ENCODE data around the gene TEX2. TPM values are rescaled to one million over a fixed set of nuclear protein-coding genes. Genes with fewer than 3 reads are reported as not detected.

The TEX2 gene, protein sequence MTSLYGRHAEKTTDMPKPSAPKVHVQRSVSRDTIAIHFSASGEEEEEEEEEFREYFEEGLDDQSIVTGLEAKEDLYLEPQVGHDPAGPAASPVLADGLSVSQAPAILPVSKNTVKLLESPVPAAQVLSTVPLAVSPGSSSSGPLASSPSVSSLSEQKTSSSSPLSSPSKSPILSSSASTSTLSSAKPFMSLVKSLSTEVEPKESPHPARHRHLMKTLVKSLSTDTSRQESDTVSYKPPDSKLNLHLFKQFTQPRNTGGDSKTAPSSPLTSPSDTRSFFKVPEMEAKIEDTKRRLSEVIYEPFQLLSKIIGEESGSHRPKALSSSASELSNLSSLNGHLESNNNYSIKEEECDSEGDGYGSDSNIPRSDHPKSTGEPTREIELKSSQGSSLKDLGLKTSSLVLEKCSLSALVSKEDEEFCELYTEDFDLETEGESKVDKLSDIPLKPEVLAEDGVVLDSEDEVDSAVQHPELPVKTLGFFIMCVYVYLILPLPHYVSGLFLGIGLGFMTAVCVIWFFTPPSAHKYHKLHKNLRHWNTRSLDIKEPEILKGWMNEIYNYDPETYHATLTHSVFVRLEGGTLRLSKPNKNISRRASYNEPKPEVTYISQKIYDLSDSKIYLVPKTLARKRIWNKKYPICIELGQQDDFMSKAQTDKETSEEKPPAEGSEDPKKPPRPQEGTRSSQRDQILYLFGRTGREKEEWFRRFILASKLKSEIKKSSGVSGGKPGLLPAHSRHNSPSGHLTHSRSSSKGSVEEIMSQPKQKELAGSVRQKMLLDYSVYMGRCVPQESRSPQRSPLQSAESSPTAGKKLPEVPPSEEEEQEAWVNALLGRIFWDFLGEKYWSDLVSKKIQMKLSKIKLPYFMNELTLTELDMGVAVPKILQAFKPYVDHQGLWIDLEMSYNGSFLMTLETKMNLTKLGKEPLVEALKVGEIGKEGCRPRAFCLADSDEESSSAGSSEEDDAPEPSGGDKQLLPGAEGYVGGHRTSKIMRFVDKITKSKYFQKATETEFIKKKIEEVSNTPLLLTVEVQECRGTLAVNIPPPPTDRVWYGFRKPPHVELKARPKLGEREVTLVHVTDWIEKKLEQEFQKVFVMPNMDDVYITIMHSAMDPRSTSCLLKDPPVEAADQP
- total RNA-seq = 28.4 and 50.0 TPM in 2 replicates

DNA sequence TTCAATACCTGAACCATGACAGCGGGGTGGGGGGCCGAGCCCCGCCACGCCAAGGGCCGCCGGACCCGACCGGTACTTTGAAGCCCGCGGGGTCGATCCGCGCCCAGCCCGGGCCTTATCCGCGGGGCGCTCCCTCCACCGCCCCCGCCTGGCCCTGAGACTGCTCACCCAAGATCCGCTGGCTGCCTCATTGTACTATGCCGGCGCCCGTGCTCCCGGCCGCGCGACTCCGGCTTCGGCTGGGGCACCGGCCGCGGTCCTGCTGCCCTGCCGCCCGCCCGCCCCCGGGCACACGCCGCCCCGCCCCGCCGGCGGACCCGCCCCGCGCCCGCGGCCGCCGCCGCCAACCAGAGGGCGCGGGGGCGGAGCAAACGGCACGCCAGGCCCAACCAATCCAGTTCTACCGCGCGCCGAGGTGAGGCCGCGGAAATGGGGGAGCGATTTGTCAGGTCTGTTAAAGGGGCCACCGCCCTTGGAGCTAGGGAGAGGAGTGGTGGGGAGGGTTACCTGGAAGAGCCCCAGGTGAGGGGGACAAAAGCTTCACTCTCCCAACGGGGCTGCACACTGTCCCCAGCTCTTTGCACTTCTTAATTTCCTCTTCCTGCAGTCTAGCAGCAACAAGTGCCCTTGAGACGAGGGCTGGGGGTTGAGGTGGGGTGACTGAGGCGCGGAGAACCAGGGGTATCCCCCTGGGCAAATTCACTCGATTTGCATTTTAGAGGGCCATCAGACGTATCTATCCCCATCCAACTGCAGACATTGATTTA is at the start of gene TEX2:
Gene TEX2 (minus strand): TSS at position 261 of the 767 bp plus-strand sequence. CDS start 49,043 bp downstream, outside the sequence.

DNA sequence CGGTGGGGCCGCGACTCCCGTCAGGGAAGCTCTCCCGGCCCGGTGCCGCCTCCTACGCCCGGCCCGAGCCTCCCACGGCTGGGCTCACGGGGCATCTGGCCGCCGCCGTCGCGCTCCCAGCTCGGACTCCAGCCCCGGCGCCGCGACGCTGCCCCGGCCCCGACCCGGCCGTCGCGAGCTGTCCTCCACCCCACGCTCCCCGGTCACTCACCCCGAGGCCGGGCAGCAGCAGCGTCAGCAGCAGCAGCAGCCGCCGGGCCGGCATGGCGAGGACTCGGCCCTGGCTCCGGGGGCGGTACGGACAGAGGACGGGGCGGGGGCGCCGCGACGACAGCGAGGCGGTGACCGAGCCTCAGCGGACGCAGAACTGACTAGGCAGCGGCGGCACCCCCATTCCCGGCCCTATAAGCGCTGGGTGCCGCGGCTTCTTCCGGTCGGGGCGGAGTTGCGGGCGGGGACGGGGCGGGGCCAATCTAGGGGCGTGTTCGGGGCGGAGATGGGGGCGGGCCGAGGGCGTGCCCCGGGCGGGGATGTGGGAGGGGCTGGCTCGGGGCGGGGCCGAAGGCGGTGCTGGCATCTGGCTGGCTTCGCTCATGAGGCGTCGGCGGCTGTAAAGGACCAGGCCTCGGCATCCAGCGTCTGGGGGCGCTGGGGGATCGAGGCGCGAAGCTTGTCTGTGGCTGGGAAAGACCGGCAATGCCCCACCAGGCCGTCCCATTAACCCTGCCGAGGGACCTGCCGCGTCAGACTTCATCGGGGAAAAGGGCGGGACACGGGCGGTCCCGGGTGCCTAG is 133.1 kb downstream of the TEX2 start, which contains the start of gene ERN1:
Gene ERN1 (minus strand): TSS at position 380 of the 794 bp plus-strand sequence. CDS start 115 bp downstream, at position 265.

Other genes starting within 250 kb of the TEX2 start
- gene ICAM2, start 242.6 kb downstream of the TEX2 start, total RNA-seq = under 0.01 and 0.64 TPM in 2 replicates
- 46.1 and 53.1 TPM in 2 replicates for gene ERN1, start 133.1 kb downstream of the TEX2 start, total RNA-seq
- under 0.01 and 0.28 TPM in 2 replicates for gene PECAM1, start 127.6 kb upstream of the TEX2 start, total RNA-seq
- 0.14 and 0.68 TPM in 2 replicates for gene MILR1, start 185.9 kb upstream of the TEX2 start, total RNA-seq
- 10.1 and 12.3 TPM in 2 replicates for gene POLG2, start 233.8 kb upstream of the TEX2 start, total RNA-seq
- 321 and 704 TPM in 2 replicates for gene DDX5, start 243.0 kb upstream of the TEX2 start, total RNA-seq
- 31.8 and 35.2 TPM in 2 replicates for gene CEP95, start 243.7 kb upstream of the TEX2 start, total RNA-seq